Fibroblast of skin of left biceps (primary cell): ENCODE measurements around the gene LAMP2.
A peak's percentile ranks its signal among the peaks of the same experiment; 100 is the strongest.
"Not testable (repeated sequence)": the region's sequence is repeated elsewhere in the genome, so short reads cannot be mapped to it uniquely, and the experiment has no call there.

Experiments used
- DNase-seq, 2 experiments: peaks; one replicate each; pipeline ENCODE4 v3.0.0-alpha.2; 2013; ENCODE audit warnings: low read depth in 2 of 2

Gene LAMP2

GRCh38 chrX:120468825-120469525 lies at the start of gene LAMP2:
LAMP2 (minus strand) TSS chrX:120469296; CDS start chrX:120469169, 127 bp downstream.
- DNase-seq: peak in 1 of 2 experiments; percentile 40

GRCh38 chrX:120517936-120518335 lies 48.8 kb upstream of the LAMP2 start:
- peak; percentile 34 to 35 for DNase-seq

- DNase-seq: no peak
Measured at GRCh38 chrX:120514236-120514635, 45.1 kb upstream of the LAMP2 start.

GRCh38 chrX:120512627-120513026 lies 43.5 kb upstream of the LAMP2 start:
- DNase-seq: no peak

- DNase-seq: no peak
Measured at GRCh38 chrX:120512222-120512621, 43.1 kb upstream of the LAMP2 start.

GRCh38 chrX:120504569-120504968 lies 35.5 kb upstream of the LAMP2 start:
- DNase-seq: no peak

- peak in 1 of 2 experiments; percentile 5 for DNase-seq
Measured at GRCh38 chrX:120499301-120500072, 30.4 kb upstream of the LAMP2 start.

GRCh38 chrX:120490119-120490518 lies 21.0 kb upstream of the LAMP2 start:
- DNase-seq: not testable (repeated sequence)

GRCh38 chrX:120486786-120487185 lies 17.7 kb upstream of the LAMP2 start:
- no peak for DNase-seq

- peak; percentile 53 for DNase-seq
Measured at GRCh38 chrX:120485638-120486520, 16.8 kb upstream of the LAMP2 start.

GRCh38 chrX:120485315-120485637 lies 16.2 kb upstream of the LAMP2 start:
- no peak for DNase-seq

GRCh38 chrX:120477453-120477852 lies 8.4 kb upstream of the LAMP2 start:
- no peak for DNase-seq

- DNase-seq: no peak
Measured at GRCh38 chrX:120476714-120477113, 7.6 kb upstream of the LAMP2 start.

- not testable (repeated sequence) for DNase-seq
Measured at GRCh38 chrX:120475447-120475846, 6.4 kb upstream of the LAMP2 start.

GRCh38 chrX:120474085-120474484 lies 5.0 kb upstream of the LAMP2 start:
- DNase-seq: no peak

- DNase-seq: not testable (repeated sequence)
Measured at GRCh38 chrX:120469657-120470056, 561 bp upstream of the LAMP2 start.

- no peak for DNase-seq
Measured at GRCh38 chrX:120468479-120468824, 644 bp downstream of the LAMP2 start.

- DNase-seq: no peak
Measured at GRCh38 chrX:120468071-120468470, 1.0 kb downstream of the LAMP2 start.

- no peak for DNase-seq
Measured at GRCh38 chrX:120464411-120464810, 4.7 kb downstream of the LAMP2 start.

- DNase-seq: no peak
Measured at GRCh38 chrX:120463241-120463640, 5.9 kb downstream of the LAMP2 start.

- no peak for DNase-seq
Measured at GRCh38 chrX:120462370-120462769, 6.7 kb downstream of the LAMP2 start.

- no peak for DNase-seq
Measured at GRCh38 chrX:120459309-120459708, 9.8 kb downstream of the LAMP2 start.
